PC-9 (cell line): ENCODE measurements around the gene TLE4. TPM values are rescaled to one million over a fixed set of nuclear protein-coding genes. Genes with fewer than 3 reads are reported as not detected.

ENCODE experiments used
- BruUV-seq: library from RNA; stranded (reverse); fragments of 400-500 nt; replicated peaks from 2 replicates; lab custom pipeline; 2021; lab: Mats Ljungman, UMichigan
- CTCF ChIA-PET: fragments of 300-600 bp; sonication (Branson Sonifier 250); formaldehyde crosslinking; loops from one replicate; lab custom pipeline; 2022; ENCODE audit warnings: antibody characterized with exemption; lab: Charles Lee
- POLR2A ChIA-PET: fragments of 300-600 bp; sonication (Branson Sonifier 250); formaldehyde crosslinking; loops from one replicate; lab custom pipeline; 2022; ENCODE audit warnings: antibody characterized with exemption; ENCODE audit not compliant: unreplicated experiment; lab: Charles Lee
- DNase-seq, 2 experiments: peaks; one replicate each; pipeline versions ENCODE4 v3.0.0 to v3.0.0-alpha.2; 2015 to 2022; ENCODE audit warnings: mixed read lengths in 1 of 2
- H2AFZ ChIP-seq: fragments of 200-600 bp; sonication (generic); 2 replicates; pipeline ENCODE4 v1.8.1; 2017; ENCODE audit warnings: antibody characterized with exemption
- H3F3A ChIP-seq: fragments of 200-600 bp; sonication (generic); 2 replicates; pipeline ENCODE4 v1.8.1; 2017; ENCODE audit warnings: antibody characterized with exemption, mild to moderate bottlenecking, low read depth; ENCODE audit not compliant: insufficient read depth
- H3K27ac ChIP-seq: fragments of 200-600 bp; sonication (generic); 2 replicates; pipeline ENCODE4 v1.6.1; 2016; ENCODE audit warnings: mixed run types
- H3K27me3 ChIP-seq: fragments of 200-600 bp; sonication (generic); 2 replicates; pipeline ENCODE4 v1.6.1; 2016; ENCODE audit warnings: low read depth, mixed run types; ENCODE audit not compliant: insufficient read depth
- H3K36me3 ChIP-seq: fragments of 200-600 bp; sonication (generic); 2 replicates; pipeline ENCODE4 v1.6.1; 2016; ENCODE audit warnings: low read depth, mixed run types
- H3K4me1 ChIP-seq: fragments of 200-600 bp; sonication (generic); replicated peaks from 2 replicates; pipeline ENCODE4 v1.6.1; 2016; ENCODE audit warnings: mixed run types; ENCODE audit not compliant: insufficient read depth
- H3K4me2 ChIP-seq: fragments of 200-600 bp; sonication (generic); 2 replicates; pipeline ENCODE4 v1.6.1; 2017; ENCODE audit warnings: mixed run types
- H3K4me3 ChIP-seq: fragments of 200-600 bp; sonication (generic); 2 replicates; pipeline ENCODE4 v1.6.1; 2016; ENCODE audit warnings: mixed run types
- H3K79me2 ChIP-seq: fragments of 200-600 bp; sonication (generic); 2 replicates; pipeline ENCODE4 v1.6.1; 2017; ENCODE audit warnings: low read depth, mixed run types
- H3K9me2 ChIP-seq: fragments of 200-600 bp; sonication (generic); 2 replicates; pipeline ENCODE4 v1.8.1; 2017; ENCODE audit warnings: mild to moderate bottlenecking; ENCODE audit not compliant: insufficient read depth
- H3K9me3 ChIP-seq: fragments of 200-600 bp; sonication (generic); 2 replicates; pipeline ENCODE4 v1.8.1; 2016; ENCODE audit warnings: low read depth; ENCODE audit not compliant: insufficient read depth
- H4K20me1 ChIP-seq: fragments of 200-600 bp; sonication (generic); 2 replicates; pipeline ENCODE4 v1.8.1; 2017; ENCODE audit not compliant: insufficient read depth
- EZH2 ChIP-seq: fragments of 200-600 bp; sonication (generic); IDR thresholded peaks from 2 replicates; pipeline ENCODE4 v1.8.0; 2017; ENCODE audit warnings: antibody characterized with exemption, low read depth
- intact Hi-C: fragments of 100-400 bp; cut with micrococcal nuclease; formaldehyde crosslinking; loops from one replicate; pipeline ENCODE4 v1.10.0; 2022; ENCODE audit not compliant: unreplicated experiment
- total RNA-seq: library from RNA; stranded (reverse); gene quantifications from 2 replicates; pipeline ENCODE4 v1.2.3, GENCODE V29; 2021
- TF ChIP-seq, protein P1 (sequence below): fragments of 200-600 bp; sonication (generic); conservative IDR thresholded peaks from 2 replicates; pipeline ENCODE4 v1.6.1; 2017; ENCODE audit warnings: mixed run types, antibody characterized with exemption, mild to moderate bottlenecking, moderate library complexity

Gene TLE4
- total RNA-seq, 1 experiment from 2014 or later, result not detected

DNA sequence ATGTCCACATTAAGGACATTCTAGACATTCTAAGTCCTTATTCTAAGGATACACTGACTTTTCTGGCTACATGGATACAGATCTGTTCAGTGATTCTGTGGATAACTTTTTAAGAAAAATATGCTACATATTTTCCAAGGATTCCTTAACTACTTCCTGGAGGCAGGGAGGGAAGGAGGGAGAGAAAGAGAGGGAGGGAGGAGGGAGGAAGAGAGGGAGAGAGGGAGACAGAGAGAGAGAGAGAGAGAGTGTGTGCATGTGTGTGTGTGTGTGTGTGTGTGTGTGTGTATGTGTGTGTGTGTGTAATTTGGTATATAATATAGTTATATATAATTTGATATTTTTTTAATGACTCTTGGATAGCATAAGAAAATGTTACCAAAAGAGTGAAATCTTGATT, 109.8 kb downstream of the TLE4 start:
- BruUV-seq, result no TSS peak
- H3K4me3 ChIP-seq, result no peak overlapping the region
- no peak overlapping the region for H3K4me2 ChIP-seq
- no peak overlapping the region for H2AFZ ChIP-seq
- H3K27me3 ChIP-seq, result no peaks in the 10 kb centered on the region
- no peaks in the 10 kb centered on the region for H3K4me1 ChIP-seq
- H3K36me3 ChIP-seq, result no peaks in the 10 kb centered on the region
- no peaks in the 10 kb centered on the region for H3K9me3 ChIP-seq
- intact Hi-C loops, result no loop called here
- H3F3A ChIP-seq, result no peaks in the 10 kb centered on the region
- TF ChIP-seq EZH2, result no peak
- TF ChIP-seq, protein P1, sequence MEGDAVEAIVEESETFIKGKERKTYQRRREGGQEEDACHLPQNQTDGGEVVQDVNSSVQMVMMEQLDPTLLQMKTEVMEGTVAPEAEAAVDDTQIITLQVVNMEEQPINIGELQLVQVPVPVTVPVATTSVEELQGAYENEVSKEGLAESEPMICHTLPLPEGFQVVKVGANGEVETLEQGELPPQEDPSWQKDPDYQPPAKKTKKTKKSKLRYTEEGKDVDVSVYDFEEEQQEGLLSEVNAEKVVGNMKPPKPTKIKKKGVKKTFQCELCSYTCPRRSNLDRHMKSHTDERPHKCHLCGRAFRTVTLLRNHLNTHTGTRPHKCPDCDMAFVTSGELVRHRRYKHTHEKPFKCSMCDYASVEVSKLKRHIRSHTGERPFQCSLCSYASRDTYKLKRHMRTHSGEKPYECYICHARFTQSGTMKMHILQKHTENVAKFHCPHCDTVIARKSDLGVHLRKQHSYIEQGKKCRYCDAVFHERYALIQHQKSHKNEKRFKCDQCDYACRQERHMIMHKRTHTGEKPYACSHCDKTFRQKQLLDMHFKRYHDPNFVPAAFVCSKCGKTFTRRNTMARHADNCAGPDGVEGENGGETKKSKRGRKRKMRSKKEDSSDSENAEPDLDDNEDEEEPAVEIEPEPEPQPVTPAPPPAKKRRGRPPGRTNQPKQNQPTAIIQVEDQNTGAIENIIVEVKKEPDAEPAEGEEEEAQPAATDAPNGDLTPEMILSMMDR, result no peak
- no peaks in the 10 kb centered on the region for H3K79me2 ChIP-seq
- CTCF ChIA-PET, result no interaction called here
- no peak for DNase-seq
- no peak overlapping the region for H3K27ac ChIP-seq
- no peaks in the 10 kb centered on the region for H3K9me2 ChIP-seq
- H4K20me1 ChIP-seq, result no peaks in the 10 kb centered on the region
- POLR2A ChIA-PET, result no interaction called here

DNA sequence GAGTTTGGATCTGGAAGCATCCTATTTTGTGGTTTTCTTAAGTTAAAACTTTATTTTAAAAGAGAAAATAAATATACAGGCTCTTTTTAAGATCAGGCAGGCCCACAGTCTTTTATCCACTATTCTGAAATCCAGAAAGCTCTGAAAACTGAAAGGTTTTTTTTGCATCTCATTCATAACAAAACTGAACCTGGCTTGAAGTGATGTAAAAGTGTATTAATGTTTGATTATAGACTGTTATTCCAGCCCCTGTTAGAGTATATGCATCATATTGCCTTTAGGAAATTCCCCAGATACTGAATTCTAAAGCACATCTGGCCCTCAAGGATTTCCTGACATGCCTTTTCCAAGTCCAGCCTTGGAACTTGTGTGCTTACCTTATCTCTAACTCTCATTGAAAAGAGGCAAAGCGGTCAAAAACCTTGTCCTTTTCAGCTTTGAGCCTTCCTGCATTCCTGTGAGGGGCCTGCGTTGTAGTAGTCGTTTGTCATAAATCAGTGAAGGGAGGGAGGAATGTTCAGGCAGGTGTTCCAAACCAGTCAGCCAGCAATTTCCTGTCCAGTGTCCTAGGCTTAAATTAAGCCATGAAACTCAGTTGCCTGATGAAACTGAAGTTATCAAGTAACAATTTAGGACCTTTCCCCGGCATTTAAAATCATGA, 110.4 kb downstream of the TLE4 start:
- ChIA-PET POLR2A (no interaction called here), CTCF (no interaction called here)
- Histone ChIP-seq H3K4me1 (no peaks in the 10 kb centered on the region), H3K36me3 (no peaks in the 10 kb centered on the region), H3K4me3 (no peak overlapping the region), H3K4me2 (no peak overlapping the region), H3F3A (no peaks in the 10 kb centered on the region), H3K79me2 (no peaks in the 10 kb centered on the region), H3K27ac (no peak overlapping the region), H3K27me3 (no peaks in the 10 kb centered on the region), H3K9me2 (no peaks in the 10 kb centered on the region), H3K9me3 (no peaks in the 10 kb centered on the region), H2AFZ (no peak overlapping the region), H4K20me1 (no peaks in the 10 kb centered on the region)
- DNase-seq, result no peak
- no peak for TF ChIP-seq EZH2
- intact Hi-C loops, result no loop called here
- BruUV-seq, result no TSS peak

DNA sequence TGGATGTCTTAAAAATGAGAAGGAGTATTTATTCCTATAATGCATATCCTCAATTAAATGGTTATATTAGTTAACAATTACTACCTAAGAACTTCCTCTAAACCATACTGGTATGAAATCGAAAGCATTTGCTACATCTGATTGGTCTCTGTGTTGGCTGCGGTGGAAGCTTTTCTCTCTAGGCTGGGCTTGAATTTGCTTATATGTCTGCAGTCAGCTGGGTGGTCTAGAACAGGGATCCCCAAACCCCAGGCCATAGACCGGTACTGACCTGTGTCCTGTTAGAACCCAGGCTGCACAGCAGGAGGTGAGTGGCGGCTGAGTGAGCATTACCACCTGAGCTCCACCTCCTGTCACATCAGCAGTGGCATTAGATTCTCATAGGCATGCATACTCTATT, 112.3 kb downstream of the TLE4 start:
- DNase-seq, result no peak
- no TSS peak for BruUV-seq
- intact Hi-C loops, result no loop called here
- H3F3A ChIP-seq, result no peaks in the 10 kb centered on the region
- H4K20me1 ChIP-seq, result no peaks in the 10 kb centered on the region
- ChIA-PET CTCF (no interaction called here), POLR2A (no interaction called here)
- H3K9me3 ChIP-seq, result no peaks in the 10 kb centered on the region
- H3K4me2 ChIP-seq, result no peak overlapping the region
- no peak overlapping the region for H3K4me3 ChIP-seq
- no peaks in the 10 kb centered on the region for H3K4me1 ChIP-seq
- H3K79me2 ChIP-seq, result no peaks in the 10 kb centered on the region
- no peaks in the 10 kb centered on the region for H3K36me3 ChIP-seq
- no peaks in the 10 kb centered on the region for H3K27me3 ChIP-seq
- H2AFZ ChIP-seq, result no peak overlapping the region
- TF ChIP-seq, protein P1, result no peak
- TF ChIP-seq EZH2, result no peak
- no peak overlapping the region for H3K27ac ChIP-seq
- no peaks in the 10 kb centered on the region for H3K9me2 ChIP-seq
